ENCODE measurements around the gene TRIP12.
"Not testable (repeated sequence)": the region's sequence is repeated elsewhere in the genome, so short reads cannot be mapped to it uniquely, and the experiment has no call there.

TRIP12 gene

DNA sequence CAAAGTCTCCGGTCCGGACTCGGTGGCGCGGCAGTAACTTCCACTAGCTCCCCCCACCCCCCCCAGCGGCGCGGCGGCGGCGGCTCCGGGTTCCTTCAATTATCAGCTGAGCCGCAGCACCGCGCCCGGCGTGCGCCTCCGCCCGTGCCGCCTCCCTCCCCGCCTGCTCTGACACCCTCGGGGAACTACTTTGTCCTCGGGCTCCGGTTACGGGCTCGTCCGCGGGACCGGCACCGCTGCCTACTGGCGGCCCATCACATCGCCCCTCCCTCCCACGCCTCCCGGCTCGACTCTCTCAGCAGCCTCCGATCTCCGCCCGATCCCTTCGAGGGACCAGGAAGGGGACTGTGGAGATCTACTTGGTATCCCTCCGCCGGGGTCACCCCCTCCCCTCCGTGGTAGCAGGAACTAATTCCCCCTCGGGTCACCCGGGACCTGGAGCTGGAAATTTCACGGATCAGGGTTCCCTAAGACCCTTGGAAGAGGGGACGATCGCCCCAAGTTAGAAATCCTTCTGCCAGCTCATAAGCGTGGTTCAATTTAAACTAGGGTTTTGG lies at the start of gene TRIP12:
Gene TRIP12 (minus strand): TSS at position 118 of the 557 bp plus-strand sequence. CDS start 41,930 bp downstream, outside the sequence.
- DNase-seq (ENCODE audit: low spot score) = peak; percentile 93

DNA sequence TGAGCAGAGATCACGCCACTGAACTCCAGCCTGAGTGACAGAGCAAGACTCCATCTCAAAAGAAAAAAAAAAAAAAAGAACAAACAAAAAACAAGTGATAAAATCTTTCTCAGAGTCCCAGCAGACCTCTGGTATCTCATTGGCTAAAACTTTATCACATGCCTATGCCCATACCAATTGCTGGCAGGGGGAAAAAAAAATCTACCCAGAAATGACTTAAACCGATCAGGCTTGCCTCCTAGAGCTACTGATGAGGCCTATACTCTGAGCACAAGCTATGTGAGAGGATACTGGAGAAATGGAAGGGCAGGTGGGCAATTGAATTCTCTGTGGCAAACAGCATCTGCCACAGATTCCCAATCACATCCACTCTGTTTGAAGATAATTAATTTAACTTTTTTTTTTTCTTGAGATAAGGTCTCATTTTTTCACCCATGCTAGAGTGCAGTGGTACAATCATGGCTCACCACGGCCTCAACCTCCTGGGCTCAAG lies 49.5 kb upstream of the TRIP12 start:
- DNase-seq (ENCODE audit: low spot score) = no peak

DNA sequence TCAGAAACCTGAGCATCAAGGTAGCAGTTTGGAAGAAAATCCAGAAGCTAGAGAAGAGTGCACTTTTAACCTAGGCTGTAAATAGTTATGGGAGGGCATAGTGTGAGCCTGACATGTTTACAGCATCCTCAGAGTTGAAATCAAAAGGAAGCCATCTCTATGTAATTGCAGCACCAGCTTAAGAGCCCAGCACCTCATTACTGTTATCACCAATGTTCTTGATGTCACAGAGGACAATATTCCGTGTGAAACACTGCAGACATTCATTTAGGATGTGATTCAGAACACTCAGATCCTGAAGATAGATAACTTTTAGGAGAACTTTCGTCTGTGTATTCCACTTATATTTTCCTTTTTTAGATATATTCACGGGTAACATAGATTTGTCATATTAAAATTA lies 48.6 kb upstream of the TRIP12 start:
- no peak for DNase-seq (ENCODE audit: low spot score)

DNA sequence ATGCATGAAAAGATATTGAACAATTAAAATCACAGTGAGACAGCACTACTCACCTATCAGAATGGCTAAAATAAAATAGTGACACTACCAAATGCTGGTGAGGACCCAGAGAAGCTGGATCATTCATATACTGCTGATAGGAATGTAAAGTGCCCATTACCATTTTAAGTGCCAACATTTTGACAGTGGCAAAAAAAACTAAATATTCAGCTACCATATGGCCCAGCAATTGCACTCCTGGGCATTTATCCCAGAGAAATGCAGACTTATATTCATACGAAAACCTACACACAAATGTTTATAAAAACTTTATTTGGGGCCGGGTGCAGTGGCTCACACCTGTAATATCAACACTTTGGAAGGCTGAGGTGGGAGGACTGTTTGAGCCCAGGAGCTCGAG lies 48.1 kb upstream of the TRIP12 start:
- no peak for DNase-seq (ENCODE audit: low spot score)

DNA sequence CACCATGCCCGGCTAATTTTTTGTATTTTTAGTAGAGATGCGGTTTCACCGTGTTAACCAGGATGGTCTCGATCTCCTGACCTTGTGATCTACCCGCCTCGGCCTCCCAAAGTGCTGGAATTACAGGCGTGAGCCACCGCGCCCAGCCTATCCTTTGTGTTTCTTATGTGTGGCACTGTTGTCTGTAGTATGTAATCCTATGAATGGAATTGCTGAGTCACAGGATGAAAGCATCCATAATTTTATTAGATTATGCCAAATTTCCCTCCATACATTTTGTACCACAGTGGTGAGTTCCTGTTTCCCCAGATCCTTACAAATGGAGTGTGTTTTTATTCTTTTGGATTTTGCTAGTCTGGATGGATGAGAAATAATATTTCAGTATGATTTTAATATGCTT lies 41.8 kb upstream of the TRIP12 start:
- not testable (repeated sequence) for DNase-seq (ENCODE audit: low spot score)

DNA sequence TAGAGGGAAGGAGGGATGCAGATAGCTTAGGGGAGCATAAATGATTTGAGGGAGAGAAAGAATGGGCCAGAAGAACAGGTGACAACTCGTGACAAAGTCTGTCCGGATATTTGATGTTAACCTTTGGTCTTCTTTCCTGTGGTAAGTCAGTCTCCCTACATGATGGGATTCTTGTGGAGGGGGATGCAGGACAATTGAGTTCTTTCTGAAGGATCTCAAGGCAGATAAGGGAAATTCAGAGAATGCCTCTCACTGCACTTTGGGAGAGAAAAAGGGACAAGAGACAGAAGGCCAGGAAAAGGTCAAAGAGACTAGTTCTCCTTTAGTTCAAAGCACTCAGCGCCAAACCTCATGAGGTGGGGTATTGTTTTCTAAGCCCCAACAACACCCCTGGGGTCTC lies 34.7 kb upstream of the TRIP12 start:
- DNase-seq (ENCODE audit: low spot score) = no peak

DNA sequence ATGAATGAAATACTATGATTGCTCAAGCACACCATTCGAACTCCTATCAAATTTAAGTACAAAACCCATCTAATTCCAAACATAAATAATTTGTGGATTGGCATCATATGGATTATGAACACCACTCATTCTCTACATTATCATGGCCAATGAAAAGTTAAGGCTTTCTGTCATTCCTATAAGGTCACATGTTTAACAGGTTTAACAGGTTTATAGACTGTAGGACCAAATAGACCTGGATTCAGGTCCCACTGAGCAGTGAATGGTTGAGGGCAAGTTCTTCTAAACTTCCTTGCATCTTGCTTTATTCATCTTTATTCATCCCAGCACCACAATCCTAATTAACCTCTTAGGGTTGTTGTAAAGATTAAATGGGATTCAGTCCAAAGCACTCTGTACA lies 33.9 kb upstream of the TRIP12 start:
- no peak for DNase-seq (ENCODE audit: low spot score)

DNA sequence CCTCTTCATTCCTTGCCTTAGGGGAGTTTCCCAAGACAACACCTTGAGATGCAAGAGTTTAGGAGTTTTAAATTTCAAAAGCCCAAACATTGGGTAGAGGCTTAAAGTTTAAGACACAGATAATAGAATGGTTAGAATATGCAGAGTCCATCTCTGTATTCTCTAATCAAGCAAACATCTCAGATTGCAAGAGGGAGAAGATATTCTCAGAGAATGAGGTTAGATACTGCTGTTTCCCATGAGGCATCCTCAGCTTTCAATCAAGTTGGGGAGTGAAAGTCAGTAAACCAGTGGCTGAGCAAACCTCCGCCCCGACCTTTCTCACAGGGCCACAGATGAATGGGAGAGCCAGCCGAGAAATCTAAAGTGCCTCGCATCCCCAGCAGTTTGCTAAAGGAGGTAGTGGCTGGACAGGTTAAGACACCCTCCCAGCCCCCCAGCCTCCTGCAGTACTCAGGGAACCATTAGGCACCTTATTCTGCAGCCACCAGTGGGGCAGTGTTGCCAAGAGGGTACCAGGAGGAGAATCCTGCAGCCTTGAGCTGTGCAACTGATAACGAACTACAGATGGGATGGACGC lies 30.5 kb upstream of the TRIP12 start:
- no peak for DNase-seq (ENCODE audit: low spot score)

DNA sequence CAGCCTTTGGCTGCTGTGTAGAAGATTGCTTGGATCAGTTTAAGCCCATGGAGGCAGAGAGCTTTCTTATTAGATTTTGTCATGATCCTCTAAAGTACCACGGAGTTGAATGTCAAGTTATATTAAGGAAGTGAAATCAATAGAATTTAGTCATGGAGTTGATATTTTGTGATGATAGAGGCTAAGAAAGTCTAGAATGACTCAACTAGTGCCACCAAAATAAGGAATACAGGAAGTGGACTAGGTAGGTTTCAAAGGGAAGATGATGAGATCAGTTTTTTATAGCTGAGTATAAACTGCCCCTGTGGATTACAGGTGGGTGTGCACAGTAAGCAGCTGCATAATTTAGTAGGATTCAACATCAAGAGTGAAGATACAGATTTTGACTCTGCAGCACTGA lies 25.7 kb upstream of the TRIP12 start:
- DNase-seq (ENCODE audit: low spot score) = no peak

DNA sequence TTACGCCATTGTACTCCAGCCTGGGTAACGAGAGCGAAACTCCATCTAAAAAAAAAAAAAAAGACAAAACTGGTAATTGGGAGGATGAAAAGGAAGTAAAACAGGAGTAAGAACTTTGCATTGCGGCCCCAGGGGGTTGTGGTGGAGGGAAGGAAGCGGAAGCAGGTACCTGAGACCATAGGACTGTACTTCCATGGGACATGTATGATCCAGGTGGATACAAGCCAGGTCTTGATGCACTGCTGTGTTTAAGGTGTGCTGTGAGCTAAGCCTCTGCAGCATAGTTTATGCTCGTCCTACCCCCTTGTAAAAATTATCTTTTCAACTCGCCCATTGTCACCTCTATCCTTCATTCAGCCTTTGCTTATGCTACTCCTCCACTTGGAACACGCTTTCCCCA lies 24.2 kb upstream of the TRIP12 start:
- DNase-seq (ENCODE audit: low spot score) = no peak

DNA sequence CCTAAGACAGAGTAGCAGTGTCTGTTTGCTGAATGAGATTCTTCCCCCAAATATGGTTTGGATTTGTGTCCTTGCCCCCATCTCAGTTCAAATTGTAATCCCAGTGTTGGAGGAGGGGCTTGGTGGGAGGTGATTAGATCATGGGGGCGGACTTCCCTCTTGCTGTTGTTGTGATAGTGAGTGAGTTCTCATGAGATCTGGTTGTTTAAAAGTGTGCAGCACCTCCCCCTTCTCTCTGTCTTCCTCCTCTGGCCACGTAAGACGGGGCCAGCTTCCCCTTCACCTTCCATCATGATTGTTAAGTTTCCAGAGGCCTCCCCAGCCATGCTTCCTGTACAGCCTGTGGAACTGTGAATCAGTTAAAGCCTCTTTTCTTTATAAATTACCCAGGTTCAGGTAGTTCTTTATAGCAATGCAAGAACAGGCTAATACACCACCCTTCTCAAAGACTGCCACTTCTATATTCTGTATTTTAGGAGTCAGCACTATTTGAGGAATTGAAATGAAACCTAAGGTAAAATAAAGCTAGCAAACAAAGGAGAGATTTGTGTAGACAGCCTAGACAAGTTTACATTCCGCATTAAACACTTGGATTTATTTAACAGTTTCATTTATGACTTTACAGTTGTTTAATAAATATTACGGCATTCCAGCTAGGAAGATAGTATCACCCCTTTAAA lies 22.1 kb upstream of the TRIP12 start:
- no peak for DNase-seq (ENCODE audit: low spot score)

DNA sequence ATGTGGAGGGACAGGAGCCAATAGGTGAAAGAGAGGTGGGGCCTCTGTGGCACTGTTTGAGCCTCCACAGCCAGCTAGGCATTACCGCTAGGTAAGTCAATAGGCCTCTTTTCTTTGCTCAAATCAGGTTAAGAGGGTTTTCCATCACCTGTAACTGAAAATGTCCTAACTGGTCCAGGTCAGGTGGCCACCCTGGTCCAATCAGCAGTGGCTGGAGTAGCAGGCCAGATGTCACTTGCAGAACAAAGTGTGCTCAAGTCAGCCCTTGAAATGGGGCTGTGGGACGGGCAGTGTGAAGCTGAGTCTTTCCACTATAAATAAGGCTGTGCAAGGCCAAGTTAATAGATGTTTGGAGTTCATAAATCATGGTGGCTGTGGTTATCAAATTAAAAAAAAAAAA lies 21.4 kb upstream of the TRIP12 start:
- DNase-seq (ENCODE audit: low spot score) = no peak

DNA sequence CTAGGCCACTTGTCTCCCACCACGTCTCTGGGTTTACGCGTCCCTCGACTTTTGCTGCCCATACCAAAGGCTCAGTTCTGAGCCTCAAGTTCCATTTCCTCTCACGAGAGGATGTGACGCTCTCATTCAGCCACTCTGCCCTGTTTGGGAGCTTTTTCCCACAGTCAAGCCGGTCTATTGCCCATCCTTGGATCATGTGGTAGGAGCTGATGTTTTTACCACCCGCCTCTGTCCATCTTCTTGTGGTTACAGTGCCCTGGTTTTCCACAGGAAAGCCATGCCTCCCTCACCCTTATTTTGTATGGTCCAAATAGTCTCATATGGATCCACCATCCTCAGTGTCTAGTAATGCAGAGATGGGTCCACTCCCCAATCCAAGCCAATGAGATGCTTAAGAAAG lies 20.9 kb upstream of the TRIP12 start:
- DNase-seq (ENCODE audit: low spot score) = no peak

DNA sequence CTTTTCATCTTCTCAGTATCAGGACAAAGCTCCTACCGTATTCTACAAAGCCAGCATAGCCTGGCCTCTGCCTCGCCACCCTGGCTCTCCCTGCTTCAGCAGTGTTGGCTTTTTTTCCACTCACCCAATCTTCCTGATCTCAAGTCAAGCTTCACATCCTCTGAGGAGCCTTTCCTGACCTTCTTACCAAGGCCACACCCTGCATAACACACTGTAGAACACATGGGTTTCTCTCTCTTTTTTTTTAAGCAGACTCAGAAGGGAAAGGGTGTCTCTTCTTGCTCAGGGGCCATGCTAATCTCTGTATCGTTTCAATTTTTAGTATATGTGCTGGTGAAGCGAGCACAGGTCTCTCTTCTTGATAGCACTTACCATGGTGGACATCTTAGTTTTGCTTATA lies 15.7 kb upstream of the TRIP12 start:
- no peak for DNase-seq (ENCODE audit: low spot score)

DNA sequence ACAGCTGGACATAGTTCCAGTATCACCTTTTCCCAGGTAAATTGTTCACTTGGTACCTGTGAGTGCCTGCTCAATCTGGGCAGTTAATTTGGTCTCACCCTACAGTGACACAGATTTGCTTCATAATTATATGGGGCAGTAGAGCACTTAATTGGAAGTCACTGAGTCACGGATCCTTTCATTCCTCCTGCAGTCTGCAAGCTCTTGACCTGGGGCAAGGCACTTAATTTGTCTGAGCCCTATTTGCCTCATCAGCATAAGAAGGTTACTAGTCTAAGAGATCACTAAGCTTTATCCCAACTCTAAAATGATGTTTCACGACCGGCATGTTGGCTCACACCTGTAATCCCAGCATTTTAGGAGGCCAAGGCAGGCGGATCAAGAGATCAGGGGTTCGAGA lies 9.4 kb upstream of the TRIP12 start:
- no peak for DNase-seq (ENCODE audit: low spot score)

DNA sequence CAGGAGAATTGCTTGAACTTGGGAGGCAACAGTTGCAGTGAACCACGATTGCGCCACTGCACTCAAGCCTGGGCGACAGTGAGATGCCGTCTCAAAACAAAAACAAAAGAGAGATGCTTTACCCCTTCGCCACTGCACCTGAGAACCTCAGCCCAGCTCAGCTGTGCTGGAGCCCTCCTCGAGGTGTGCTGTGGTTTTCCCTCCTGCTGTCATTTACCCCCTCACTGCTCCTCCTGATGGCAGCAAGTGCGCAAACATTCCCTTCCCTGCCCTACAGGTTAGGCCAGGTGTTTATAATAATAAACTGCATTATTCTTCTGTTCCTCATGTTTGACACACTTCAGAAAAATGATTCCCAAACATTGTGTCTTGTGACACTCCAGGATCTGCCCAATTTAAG lies 8.8 kb upstream of the TRIP12 start:
- no peak for DNase-seq (ENCODE audit: low spot score)

DNA sequence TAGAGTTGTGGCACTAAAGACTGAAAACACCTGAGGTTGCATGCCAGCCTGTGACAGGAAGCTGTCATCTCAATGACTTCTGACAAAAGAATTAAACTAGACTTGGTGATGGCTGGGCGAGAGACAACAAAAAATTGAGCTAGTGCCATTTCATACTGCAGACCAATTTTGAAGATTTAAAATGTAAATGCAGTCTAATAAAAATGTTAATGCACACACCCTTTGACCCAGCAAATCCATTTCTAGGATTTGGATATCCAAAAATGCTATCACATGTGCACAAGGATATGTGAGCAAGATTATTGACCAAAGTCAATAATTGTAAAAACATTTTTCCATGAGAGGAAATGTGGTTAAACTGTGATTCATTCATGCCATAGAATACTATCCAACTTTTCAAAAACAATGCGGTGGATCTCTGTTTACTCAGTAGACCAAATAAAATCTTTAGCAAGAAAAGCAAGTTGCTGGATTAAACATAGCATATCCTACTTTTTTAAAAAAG lies 6.1 kb upstream of the TRIP12 start:
- DNase-seq (ENCODE audit: low spot score) = no peak

DNA sequence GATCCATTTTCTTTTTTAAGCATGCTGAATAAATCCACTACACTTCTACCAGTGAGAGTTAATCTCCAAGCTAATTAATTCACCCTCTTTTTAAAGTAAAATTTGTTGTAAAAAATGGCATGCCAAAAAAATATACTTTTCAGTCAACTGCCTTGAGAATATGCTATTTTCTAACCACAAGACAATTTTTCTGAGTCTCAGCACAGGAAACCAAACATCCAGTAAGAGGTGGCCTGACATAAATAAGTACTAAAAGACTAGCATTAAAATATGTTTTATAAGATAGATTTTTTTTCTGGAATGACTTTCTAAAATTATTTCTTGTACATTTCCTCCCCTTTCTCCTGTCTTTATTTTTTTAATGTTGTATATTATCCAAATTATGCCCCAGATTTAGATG lies 3.4 kb upstream of the TRIP12 start:
- DNase-seq (ENCODE audit: low spot score) = no peak

DNA sequence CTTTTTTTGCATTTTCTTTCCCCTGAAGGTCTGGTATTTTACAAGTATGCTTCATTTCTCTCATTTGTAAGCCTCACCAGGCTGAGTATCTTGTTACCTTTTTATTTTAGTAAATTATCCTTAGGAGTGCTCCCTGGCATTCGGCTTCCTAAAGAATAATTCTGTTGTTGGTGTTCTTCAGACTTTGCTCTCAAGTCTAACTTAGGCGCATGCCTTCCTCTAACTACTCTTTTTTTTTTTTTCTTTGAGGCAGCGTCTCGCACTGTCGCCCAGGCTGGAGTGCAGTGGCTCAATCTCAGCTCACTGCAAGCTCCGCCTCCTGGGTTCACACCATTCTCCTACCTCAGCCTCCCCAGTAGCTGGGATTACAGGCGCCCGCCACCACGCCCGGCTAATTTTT lies 2.7 kb upstream of the TRIP12 start:
- not testable (repeated sequence) for DNase-seq (ENCODE audit: low spot score)

DNA sequence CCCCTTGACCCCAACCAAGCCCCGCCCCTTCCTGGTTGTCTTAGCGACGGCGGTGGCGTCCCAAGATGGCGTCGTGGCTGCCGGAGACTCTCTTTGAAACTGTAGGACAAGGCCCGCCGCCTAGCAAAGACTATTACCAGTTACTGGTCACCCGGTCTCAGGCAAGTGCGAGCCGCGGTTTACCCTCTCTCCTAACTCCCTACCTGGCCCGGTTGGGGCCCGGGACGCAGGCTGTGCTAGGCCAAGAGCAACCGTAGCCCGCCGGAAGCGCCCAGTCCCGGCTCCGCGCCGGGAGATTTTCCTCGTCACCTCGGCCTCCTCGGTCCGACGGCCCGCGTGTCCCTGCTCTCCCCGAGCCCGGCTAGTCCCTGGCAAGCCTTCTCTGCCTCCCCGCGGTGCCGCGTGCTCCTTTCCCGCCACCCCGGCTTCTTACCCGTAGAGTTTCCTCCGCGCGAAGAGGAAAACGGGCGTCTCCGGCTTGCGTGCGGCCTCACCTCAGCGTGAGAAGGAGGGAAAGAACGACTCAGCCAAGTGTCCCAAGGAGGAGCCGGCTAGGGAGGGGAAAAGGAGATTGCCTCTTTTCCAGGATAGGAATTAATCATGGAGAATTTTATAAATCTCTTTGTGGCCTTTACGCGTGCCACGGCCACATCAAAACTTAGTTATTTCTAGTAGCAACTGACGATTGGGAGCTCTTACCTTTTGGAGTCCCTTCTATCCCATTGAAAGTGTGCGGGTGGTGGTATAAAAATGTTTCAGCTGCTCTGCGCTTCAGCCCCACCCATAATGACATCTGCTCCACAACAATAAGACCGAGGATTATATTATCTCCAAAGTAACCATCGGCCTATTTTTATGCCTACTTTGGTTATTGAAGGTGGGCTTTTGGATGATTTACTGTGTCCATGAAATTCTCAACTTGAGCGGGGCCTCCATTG lies 909 bp upstream of the TRIP12 start, which contains the start of gene FBXO36:
Gene FBXO36 (plus strand): TSS at position 55 of the 938 bp plus-strand sequence. CDS start 11 bp downstream, at position 66.
- DNase-seq (ENCODE audit: low spot score) = peak; percentile 49

DNA sequence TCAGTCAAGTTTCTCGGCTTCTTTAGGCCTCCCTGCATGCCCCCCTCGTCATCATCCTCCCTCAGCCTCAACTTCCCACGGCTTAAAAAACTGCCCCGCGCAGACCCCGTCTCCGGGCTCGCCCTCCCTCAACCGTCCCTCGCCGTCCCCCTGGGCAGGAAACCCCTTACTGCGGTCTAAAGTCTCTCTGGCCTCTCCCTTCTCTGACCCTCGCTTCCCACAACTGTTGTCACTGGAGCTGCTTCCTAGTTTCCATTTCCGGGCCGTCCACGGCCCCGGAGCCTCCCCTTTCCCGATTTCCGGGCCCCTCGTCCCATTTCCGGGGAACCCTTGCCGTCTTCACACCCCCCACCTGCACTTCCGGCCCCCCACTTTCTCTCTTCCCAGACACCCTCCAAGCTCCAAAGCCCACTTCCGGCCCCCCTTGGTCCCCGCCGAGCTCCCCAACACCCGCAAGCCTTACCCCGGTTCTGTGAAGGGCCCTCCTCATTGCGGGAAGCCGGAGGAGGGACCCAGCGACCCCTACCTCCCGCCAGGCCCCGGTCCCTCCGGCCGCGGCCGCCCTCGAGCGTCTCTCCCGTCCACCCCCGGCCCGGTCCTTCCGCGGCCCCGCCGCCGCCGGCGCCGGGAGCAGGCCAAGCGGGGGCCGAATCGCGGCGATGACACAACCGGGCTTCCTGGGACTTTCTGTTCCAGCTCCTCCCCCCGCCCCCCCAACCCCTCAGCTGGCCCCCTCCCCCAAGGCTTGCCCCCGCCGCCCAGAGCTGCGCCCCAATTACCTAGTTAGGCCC lies 513 bp downstream of the TRIP12 start:
- peak; percentile 82 for DNase-seq (ENCODE audit: low spot score)

Measured in putamen (tissue), 1 donor.